ENCODE data around the gene ZSCAN1. TPM values are rescaled to one million over a fixed set of nuclear protein-coding genes. Genes with fewer than 3 reads are reported as not detected.

ZSCAN1 gene
- total RNA-seq, 1 experiment from 2014 or later, result not detected

DNA sequence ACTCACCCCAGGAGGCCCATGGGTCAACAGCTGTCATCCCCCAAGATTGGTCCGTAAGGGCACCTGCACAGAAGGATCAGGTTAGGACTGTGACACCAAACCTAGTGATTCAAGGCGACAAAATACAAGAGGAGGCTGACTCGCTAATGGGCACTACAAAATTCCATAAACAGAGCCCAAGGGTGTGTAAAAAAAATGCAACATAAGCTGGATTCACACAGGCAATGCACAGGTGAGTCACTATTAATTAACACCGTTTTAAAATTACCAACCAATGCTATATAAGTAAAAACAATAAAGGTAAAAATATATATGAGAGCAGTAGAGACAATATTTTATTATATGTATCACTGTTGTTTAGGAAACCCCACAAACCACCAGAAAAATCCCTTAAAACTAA is 33.1 kb upstream of the ZSCAN1 start:
- H3K27me3 ChIP-seq (ENCODE audit: control insufficient read depth, insufficient read depth, low read length), result no peaks in the 10 kb centered on the region
- BruUV-seq (replicated peaks), result no TSS peak
- H3K4me1 ChIP-seq (ENCODE audit: control insufficient read depth, insufficient read depth, low read length), result no peaks in the 10 kb centered on the region
- ChIA-PET POLR2A (no interaction called here), CTCF (no interaction called here)
- H3K36me3 ChIP-seq (ENCODE audit: control insufficient read depth, insufficient read depth, low read length), result no peaks in the 10 kb centered on the region; the same call in 1 of the 2 replicates
- in situ Hi-C loops (cut with HindIII; ENCODE audit: low pct_unique_long_range_greater_than_20kb, low sequenced_read_pairs) (no loop called here), intact Hi-C loops (cut with micrococcal nuclease; ENCODE audit: unreplicated experiment) (no loop called here)
- DNase-seq (ENCODE audit: low read depth, low spot score) (no peak), ATAC-seq (no peak)
- H3K27ac ChIP-seq (ENCODE audit: low read length), result no peak overlapping the region
- TF ChIP-seq, protein P1, sequence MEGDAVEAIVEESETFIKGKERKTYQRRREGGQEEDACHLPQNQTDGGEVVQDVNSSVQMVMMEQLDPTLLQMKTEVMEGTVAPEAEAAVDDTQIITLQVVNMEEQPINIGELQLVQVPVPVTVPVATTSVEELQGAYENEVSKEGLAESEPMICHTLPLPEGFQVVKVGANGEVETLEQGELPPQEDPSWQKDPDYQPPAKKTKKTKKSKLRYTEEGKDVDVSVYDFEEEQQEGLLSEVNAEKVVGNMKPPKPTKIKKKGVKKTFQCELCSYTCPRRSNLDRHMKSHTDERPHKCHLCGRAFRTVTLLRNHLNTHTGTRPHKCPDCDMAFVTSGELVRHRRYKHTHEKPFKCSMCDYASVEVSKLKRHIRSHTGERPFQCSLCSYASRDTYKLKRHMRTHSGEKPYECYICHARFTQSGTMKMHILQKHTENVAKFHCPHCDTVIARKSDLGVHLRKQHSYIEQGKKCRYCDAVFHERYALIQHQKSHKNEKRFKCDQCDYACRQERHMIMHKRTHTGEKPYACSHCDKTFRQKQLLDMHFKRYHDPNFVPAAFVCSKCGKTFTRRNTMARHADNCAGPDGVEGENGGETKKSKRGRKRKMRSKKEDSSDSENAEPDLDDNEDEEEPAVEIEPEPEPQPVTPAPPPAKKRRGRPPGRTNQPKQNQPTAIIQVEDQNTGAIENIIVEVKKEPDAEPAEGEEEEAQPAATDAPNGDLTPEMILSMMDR (IDR thresholded peaks at IDR 0.05), result no peak
- TF ChIP-seq SIN3A (IDR thresholded peaks at IDR 0.05; ENCODE audit: borderline replicate concordance, insufficient read depth, low read depth, low read length), result no peak
- no peak for TF ChIP-seq POLR2AphosphoS5 (IDR thresholded peaks at IDR 0.05; ENCODE audit: low read depth, low read length)
- TF ChIP-seq TCF7L2 (IDR thresholded peaks at IDR 0.05; ENCODE audit: low read depth, low read length), result no peak
- TF ChIP-seq, protein P2, sequence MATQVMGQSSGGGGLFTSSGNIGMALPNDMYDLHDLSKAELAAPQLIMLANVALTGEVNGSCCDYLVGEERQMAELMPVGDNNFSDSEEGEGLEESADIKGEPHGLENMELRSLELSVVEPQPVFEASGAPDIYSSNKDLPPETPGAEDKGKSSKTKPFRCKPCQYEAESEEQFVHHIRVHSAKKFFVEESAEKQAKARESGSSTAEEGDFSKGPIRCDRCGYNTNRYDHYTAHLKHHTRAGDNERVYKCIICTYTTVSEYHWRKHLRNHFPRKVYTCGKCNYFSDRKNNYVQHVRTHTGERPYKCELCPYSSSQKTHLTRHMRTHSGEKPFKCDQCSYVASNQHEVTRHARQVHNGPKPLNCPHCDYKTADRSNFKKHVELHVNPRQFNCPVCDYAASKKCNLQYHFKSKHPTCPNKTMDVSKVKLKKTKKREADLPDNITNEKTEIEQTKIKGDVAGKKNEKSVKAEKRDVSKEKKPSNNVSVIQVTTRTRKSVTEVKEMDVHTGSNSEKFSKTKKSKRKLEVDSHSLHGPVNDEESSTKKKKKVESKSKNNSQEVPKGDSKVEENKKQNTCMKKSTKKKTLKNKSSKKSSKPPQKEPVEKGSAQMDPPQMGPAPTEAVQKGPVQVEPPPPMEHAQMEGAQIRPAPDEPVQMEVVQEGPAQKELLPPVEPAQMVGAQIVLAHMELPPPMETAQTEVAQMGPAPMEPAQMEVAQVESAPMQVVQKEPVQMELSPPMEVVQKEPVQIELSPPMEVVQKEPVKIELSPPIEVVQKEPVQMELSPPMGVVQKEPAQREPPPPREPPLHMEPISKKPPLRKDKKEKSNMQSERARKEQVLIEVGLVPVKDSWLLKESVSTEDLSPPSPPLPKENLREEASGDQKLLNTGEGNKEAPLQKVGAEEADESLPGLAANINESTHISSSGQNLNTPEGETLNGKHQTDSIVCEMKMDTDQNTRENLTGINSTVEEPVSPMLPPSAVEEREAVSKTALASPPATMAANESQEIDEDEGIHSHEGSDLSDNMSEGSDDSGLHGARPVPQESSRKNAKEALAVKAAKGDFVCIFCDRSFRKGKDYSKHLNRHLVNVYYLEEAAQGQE (IDR thresholded peaks at IDR 0.05; ENCODE audit: insufficient read depth in 1 of 2, low read depth in 2 of 2, low read length in 1 of 2), result no peak
- peaks cover 57% of the 10 kb centered on the region for H3K9me3 ChIP-seq (ENCODE audit: control insufficient read depth, insufficient read depth, low read depth, low read length)
- no peak overlapping the region for H3K4me3 ChIP-seq (ENCODE audit: low read depth in 2 of 2, low read length in 2 of 2)

DNA sequence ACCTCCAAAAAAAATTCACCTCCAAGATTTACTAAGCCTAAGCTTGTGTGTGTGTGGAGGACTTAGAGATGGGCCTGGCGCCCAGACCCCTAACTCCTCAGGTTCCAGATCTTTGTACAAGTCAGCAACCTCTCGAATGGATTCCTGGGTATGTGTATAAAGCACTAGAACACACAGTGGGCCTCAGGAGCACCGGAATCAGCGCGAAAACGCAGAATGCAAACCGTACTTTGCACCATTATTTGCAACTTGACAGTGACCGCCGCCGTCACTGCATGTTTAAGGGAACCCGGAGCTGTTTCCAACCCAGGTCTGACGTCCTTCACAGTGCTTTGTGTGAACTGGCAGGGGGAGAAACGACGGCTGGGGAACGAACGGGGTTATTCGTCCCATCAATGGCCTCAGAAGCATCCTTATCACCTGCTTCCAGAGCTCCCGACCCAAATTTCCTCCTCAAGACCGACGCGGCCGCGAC is 31.9 kb upstream of the ZSCAN1 start:
- Histone ChIP-seq H3K27me3 (ENCODE audit: control insufficient read depth, insufficient read depth, low read length) (no peaks in the 10 kb centered on the region), H3K4me3 (ENCODE audit: low read depth in 2 of 2, low read length in 2 of 2) (peak overlapping the region; percentile 71 to 90), H3K9me3 (ENCODE audit: control insufficient read depth, insufficient read depth, low read depth, low read length) (peaks cover 62% of the 10 kb centered on the region), H3K4me1 (ENCODE audit: control insufficient read depth, insufficient read depth, low read length) (no peaks in the 10 kb centered on the region), H3K27ac (ENCODE audit: low read length) (peak overlapping the region; percentile 85), H3K36me3 (ENCODE audit: control insufficient read depth, insufficient read depth, low read length) (peaks cover 3% of the 10 kb centered on the region; the same call in 1 of the 2 replicates)
- ChIA-PET POLR2A (interaction anchor here (0.7 kb wide), 2 partner anchors 10 to 362 kb away, joined by 3 read pairs; no protein-coding TSS in a partner anchor), CTCF (no interaction called here)
- in situ Hi-C loops (cut with HindIII; ENCODE audit: low pct_unique_long_range_greater_than_20kb, low sequenced_read_pairs), result no loop called here
- intact Hi-C loops (cut with micrococcal nuclease; ENCODE audit: unreplicated experiment), result no loop called here
- peak; percentile 46 for ATAC-seq
- DNase-seq (ENCODE audit: low read depth, low spot score), result no peak
- no TSS peak for BruUV-seq (replicated peaks)
- no peak for TF ChIP-seq TCF7L2 (IDR thresholded peaks at IDR 0.05; ENCODE audit: low read depth, low read length)
- TF ChIP-seq, protein P2 (IDR thresholded peaks at IDR 0.05; ENCODE audit: insufficient read depth in 1 of 2, low read depth in 2 of 2, low read length in 1 of 2), result no peak
